NK-92 treated with Interleukin-12 subunit alpha and Interleukin-12 subunit beta, amount 100 ng/mL, for 24 hours (cell line): ENCODE data around the gene PIM1.
"Not testable (repeated sequence)": the region's sequence is repeated elsewhere in the genome, so short reads cannot be mapped to it uniquely, and the experiment has no call there.

ENCODE experiments used
- DNase-seq: peaks from one replicate; lab custom pipeline; 2025; lab: John Stamatoyannopoulos, UW

PIM1 gene

GRCh38 chr6:37190159-37190535 lies 20.2 kb downstream of the PIM1 start:
- DNase-seq, result no peak

GRCh38 chr6:37192666-37193065 lies 22.7 kb downstream of the PIM1 start:
- no peak for DNase-seq

GRCh38 chr6:37194886-37195285 lies 24.9 kb downstream of the PIM1 start:
- not testable (repeated sequence) for DNase-seq

- not testable (repeated sequence) for DNase-seq
These were observed 26.5 kb downstream of the PIM1 start for GRCh38 chr6:37196451-37196850.

GRCh38 chr6:37200085-37200484 lies 30.1 kb downstream of the PIM1 start:
- no peak for DNase-seq

- DNase-seq, result no peak
These were observed 31.8 kb downstream of the PIM1 start for GRCh38 chr6:37201726-37202125.

GRCh38 chr6:37202788-37203491 lies 33.0 kb downstream of the PIM1 start:
- DNase-seq, result no peak

GRCh38 chr6:37204014-37204751 lies 34.2 kb downstream of the PIM1 start:
- no peak for DNase-seq

GRCh38 chr6:37205175-37205996 lies 35.4 kb downstream of the PIM1 start:
- DNase-seq, result no peak

GRCh38 chr6:37205997-37206340 lies 36.0 kb downstream of the PIM1 start:
- no peak for DNase-seq

GRCh38 chr6:37206622-37207021 lies 36.7 kb downstream of the PIM1 start:
- no peak for DNase-seq

GRCh38 chr6:37207903-37208456 lies 38.0 kb downstream of the PIM1 start:
- peak; percentile 90 for DNase-seq

- no peak for DNase-seq
These were observed 38.8 kb downstream of the PIM1 start for GRCh38 chr6:37208793-37209192.

GRCh38 chr6:37209461-37210205 lies 39.7 kb downstream of the PIM1 start:
- DNase-seq, result no peak

- peak; percentile 54 for DNase-seq
These were observed 40.5 kb downstream of the PIM1 start for GRCh38 chr6:37210313-37210968.

GRCh38 chr6:37212268-37212667 lies 42.3 kb downstream of the PIM1 start:
- DNase-seq, result no peak

- no peak for DNase-seq
These were observed 48.1 kb downstream of the PIM1 start for GRCh38 chr6:37218061-37218460.

GRCh38 chr6:37218511-37218910 lies 48.6 kb downstream of the PIM1 start:
- no peak for DNase-seq

- no peak for DNase-seq
These were observed 51.7 kb downstream of the PIM1 start for GRCh38 chr6:37221585-37222124.

GRCh38 chr6:37222125-37222967 lies 52.4 kb downstream of the PIM1 start:
- DNase-seq, result peak; percentile 56
